Hepatic stellate cell (primary cell): ENCODE measurements around the gene REX1BD.
"Not testable (repeated sequence)": the region's sequence is repeated elsewhere in the genome, so short reads cannot be mapped to it uniquely, and the experiment has no call there.

ENCODE experiments used
- DNase-seq: peaks from one replicate; pipeline ENCODE4 v3.0.0; 2011; ENCODE audit warnings: low spot score

Gene REX1BD

GRCh38 chr19:18588611-18589379 lies at the start of gene REX1BD:
TSS of gene REX1BD (plus strand) at chr19:18588798. CDS start at chr19:18588802, 4 bp downstream.
- peak; percentile 83 for DNase-seq

DNA sequence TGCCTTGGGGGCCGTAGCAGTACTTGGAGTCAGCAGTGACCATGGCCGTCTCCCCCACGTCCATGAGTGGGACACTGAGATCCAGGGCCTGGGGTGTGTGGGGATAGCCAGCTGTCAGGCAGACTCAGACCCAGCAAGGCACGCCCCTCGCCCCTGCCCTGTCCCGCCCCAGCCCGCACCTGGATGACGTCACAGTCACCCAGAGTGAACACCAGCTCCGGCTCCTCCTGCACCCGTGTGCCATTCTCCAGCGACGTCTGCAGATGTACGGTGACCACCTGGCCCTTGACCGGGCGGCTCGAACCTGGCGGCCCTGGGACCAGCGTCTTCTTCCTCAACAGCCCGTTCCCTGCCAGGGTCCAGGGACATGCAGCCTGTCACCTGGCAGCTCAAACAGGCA lies 49.2 kb upstream of the REX1BD start:
- no peak for DNase-seq

DNA sequence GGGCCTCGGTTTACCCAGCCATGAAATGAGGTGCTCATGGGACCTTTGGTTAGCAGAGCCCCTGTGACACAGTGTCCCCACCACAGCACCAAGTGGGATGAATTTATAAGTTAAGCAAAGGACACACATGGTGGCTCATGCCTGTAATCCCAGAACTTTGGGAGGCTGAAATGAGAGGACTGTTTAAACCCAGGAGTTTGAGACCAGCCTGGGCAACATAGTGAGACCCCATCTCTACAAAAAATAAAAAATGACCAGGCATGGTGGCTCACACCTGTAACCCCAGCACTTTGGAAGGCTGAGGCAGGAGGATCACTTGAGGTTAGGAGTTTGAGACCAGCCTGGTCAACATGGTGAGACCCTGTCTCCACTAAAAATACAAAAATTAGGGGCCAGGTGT lies 48.4 kb upstream of the REX1BD start:
- DNase-seq, result not testable (repeated sequence)

- DNase-seq, result no peak
Measured at GRCh38 chr19:18541258-18541991, 47.2 kb upstream of the REX1BD start.

- DNase-seq, result peak; percentile 32
Measured at GRCh38 chr19:18541992-18542940, 46.3 kb upstream of the REX1BD start.

DNA sequence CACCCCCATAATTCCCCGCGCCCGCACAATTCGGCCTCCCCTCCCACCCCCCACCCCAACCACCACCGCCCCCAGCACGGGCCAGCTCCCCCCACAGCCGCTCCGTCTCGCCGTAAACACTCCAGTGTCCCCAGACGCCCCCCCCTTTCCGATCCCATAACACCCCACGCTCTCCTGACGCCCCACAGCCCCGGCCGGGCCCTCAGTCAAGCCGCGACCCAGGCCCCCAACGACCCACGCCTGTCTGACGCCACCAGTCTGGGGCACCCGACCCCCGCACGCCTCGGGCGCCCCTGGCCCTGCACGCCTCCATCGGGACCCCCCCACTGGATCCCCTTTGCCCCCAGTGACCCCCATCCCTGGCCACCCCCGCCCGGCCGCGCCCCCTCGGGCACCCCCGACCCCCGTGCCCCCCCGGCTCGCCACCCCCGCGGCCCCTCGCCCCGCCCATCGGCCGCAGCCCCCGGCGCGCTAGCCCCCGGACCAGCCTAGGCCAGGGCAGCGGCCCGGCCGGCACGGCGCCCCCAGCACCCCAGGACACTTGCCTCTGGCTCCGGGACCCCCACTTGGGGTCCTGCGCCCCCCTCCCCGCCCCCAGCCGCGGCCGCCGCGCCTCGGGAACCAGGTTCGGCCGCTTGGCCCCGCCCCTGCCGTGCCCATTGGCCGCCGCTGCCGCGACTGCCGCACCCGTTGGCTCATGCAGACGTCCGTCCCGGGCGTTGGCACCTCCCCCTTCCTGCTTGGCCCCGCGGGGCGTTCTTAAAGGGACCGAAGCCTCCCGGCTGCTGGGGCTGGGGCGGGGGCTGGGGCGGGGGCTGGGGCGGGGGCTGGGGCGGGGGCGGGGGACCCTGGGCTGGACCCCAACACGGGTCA lies 45.4 kb upstream of the REX1BD start, which contains the start of gene FKBP8:
TSS of gene FKBP8 (minus strand) at position 633 of the 873 bp plus-strand sequence. CDS start 1,603 bp downstream, outside the sequence.
- peak; percentile 99 for DNase-seq

DNA sequence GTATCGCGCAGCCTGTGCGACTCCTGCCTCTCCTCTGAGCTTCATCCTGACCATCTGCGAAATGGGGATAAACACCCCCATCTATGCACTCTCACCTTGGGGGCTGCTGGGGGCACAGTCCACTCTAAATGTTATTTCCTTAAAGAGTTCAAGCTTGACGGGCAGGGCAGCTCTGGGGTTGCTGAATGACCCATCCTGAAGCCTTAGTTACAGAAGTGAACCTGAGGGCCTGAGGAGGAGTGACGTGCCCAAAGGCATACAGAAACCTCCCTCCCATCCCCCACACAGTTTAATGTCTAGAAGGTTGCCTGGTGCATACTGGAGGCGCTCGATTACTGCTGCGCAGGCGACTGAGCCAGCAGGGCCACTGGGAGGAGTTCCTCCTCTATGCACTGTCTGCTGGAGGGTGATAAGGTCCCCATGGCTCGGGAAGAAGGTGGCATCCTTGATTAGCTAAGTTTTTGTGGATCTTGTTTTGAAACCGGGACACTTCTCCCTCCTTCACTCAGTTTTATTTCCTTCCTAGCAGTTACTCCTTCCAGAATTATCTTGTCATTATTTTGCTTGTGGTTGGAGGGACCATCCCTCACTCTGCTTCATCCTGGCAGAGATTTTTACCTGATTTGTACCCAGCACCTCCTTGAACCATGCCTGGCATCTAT lies 44.7 kb upstream of the REX1BD start:
- DNase-seq, result peak; percentile 65

- no peak for DNase-seq
Measured at GRCh38 chr19:18551631-18552030, 37.0 kb upstream of the REX1BD start.

GRCh38 chr19:18557411-18558201 lies 31.0 kb upstream of the REX1BD start, which contains the start of gene KXD1:
TSS of gene KXD1 (plus strand) at chr19:18557870. CDS start at chr19:18562057, 4,187 bp downstream.
- DNase-seq, result peak; percentile 99

DNA sequence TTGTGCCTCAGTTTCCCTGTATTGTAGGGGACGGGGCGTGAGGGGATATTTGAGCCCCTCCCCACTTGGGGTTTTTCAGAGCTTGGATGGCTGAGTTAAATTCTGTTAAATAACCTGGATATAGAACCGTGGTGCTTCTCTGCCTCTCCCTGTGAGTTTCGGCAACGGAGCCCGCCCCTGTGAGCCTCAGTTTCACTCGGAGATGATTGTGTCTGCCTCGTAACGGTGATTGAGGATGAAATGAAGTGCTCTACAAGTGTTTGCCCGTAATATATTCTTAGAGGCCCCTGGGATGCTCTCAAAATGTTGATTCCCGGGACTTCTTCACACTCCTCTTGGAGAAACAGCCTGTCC lies 30.4 kb upstream of the REX1BD start:
- no peak for DNase-seq

DNA sequence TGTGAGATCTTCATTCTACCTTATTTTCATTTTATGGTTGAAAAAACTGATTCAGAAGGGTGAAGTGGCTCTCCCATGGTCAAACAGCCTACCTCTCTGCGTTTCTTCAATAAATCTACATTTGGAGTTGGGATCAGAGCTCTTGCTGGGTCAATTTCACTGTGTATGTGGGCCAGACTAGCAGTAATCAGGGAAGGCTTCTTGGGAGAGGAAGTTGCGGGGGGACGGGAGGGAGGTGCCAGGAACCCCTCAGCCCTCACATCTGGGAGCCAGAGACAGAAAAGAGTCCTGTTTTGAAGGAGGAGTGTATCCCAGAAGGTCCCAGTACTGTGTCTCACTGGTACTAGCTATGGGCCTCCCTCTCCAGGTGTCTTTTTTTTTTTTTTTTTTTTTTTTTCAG lies 30.0 kb upstream of the REX1BD start:
- DNase-seq, result no peak

- DNase-seq, result no peak
Measured at GRCh38 chr19:18559685-18560084, 28.9 kb upstream of the REX1BD start.

GRCh38 chr19:18562086-18562485 lies 26.5 kb upstream of the REX1BD start:
- no peak for DNase-seq

DNA sequence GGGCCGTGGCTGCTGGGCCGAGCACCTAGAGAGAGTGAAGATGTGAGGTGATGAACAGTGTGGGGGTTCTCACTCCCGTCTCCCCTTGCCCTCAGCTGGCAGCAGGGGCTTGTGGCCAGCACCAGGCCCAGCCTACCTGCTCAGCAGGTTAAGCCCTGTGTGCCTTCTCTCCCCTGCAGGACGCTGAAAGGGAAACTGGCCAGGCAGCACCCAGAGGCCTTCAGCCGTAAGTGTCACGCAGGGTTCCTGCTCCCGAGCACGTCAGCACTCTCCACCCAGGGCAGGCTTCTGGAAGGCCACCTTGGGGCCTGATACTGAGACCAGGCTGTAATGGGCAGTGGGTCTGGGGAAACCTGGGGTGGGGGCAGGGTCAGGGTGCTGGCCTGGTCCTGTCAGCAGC lies 21.6 kb upstream of the REX1BD start:
- DNase-seq, result no peak

DNA sequence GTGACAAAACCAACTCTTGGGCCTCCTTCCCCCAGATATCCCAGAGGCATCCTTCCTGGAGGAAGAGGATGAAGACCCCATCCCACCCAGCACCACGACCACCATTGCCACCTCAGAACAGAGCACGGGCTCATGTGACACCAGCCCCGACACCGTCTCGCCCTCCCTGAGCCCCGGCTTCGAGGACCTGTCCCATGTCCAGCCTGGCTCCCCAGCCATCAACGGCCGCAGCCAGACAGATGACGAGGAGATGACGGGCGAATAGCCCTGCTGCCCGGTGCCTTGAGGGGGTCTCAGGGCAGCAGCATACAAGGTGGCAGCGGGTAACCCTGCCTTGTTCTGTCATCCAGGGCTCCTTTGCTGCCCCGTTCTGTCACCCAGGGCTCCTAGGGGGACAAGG lies 20.2 kb upstream of the REX1BD start:
- no peak for DNase-seq

GRCh38 chr19:18571564-18572344 lies 16.8 kb upstream of the REX1BD start, which contains the start of gene UBA52:
TSS of gene UBA52 (plus strand) at chr19:18571857. CDS start at chr19:18573301, 1,444 bp downstream.
- DNase-seq, result peak; percentile 94

- DNase-seq, result no peak
Measured at GRCh38 chr19:18574691-18575291, 13.8 kb upstream of the REX1BD start.

DNA sequence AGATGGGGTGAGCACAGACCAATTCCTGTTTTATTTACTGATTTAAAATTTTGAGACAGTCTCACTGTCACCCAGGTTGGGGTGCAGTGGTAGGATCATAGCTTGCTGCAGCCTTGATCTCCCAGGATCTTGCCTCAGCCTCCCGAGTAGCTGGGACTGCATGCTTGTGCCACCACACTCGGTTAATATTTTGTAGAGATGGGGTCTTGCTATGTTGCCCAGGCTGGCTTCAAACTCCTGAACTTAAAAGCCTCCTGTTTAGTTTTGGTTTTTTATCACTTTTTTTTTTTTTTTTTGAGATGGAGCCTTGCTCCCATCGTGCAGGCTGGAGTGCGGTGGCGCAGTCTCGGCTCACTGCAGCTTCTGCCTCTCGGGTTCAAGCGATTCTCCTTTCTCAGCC lies 12.2 kb upstream of the REX1BD start:
- DNase-seq, result no peak
